Measurements from ENCODE around the gene GAL3ST3. TPM values are rescaled to one million over a fixed set of nuclear protein-coding genes. Genes with fewer than 3 reads are reported as not detected.
"Not testable (repeated sequence)": the region's sequence is repeated elsewhere in the genome, so short reads cannot be mapped to it uniquely, and the experiment has no call there.

The GAL3ST3 gene
- total RNA-seq, 1 experiment from 2014 or later: not detected

DNA sequence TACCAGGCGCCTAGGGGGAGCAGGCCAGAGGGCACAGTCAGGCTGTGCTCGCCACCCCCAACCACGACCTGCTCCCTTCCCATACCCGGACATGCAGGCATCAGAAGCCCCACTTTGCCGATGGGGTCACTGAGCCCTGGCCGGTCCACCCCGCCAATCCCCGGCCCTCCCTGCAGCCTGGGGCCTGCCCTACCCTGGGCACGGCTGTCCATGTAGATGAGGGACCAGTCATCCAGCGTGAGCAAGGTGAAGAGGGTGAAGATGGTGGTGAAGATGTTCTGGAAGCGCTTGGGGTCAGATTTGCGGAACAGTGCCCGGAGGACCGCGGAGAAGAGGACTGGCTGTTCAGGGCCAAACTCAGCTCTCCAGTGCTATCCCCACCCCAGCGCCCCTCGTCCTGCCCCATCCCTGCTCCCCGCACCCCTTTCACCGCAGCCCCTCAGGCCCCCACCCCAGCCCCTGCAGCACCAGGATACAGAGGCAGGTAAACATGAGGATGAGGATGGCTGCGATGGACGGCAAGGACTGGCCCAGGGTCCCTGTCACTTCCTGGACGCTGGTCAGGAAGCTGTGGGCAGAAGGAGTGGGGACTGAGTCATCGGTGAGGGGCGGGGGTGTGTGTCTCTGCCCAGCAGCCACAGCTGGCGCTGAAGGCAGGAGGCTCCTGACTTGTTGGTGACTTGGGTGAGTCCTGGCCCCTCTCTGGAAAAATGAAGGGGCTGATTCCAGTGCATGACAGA is 28.2 kb downstream of the GAL3ST3 start:
- DNase-seq (ENCODE audit: low read depth): peak; percentile 61
- in situ Hi-C loops (cut with HindIII; ENCODE audit: low pct_unique_long_range_greater_than_20kb, low sequenced_read_pairs): no loop called here

DNA sequence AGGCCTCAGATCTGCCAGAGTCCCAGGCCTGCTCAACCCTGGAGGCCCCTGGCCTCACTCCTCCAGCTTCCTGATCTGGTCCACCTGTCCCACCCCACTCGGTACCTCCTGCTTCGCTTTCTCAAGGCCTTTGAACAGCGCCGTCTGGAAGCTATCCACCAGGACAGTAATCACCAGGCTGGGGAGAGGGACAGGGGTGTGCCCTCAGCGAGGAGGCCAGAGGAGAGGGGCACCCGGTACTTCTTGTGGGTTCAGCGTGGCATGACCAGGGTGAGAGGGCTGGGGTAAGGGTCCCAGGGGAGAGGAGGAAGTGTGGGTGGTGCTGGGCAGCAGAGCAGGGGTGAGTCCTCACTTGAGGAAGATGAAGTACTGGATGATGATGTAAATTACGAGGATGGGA is 28.7 kb downstream of the GAL3ST3 start:
- in situ Hi-C loops (cut with HindIII; ENCODE audit: low pct_unique_long_range_greater_than_20kb, low sequenced_read_pairs): no loop called here
- DNase-seq (ENCODE audit: low read depth): no peak

GRCh38 chr11:66017321-66017720 is 31.6 kb downstream of the GAL3ST3 start:
- in situ Hi-C loops (cut with HindIII; ENCODE audit: low pct_unique_long_range_greater_than_20kb, low sequenced_read_pairs): no loop called here
- no peak for DNase-seq (ENCODE audit: low read depth)

DNA sequence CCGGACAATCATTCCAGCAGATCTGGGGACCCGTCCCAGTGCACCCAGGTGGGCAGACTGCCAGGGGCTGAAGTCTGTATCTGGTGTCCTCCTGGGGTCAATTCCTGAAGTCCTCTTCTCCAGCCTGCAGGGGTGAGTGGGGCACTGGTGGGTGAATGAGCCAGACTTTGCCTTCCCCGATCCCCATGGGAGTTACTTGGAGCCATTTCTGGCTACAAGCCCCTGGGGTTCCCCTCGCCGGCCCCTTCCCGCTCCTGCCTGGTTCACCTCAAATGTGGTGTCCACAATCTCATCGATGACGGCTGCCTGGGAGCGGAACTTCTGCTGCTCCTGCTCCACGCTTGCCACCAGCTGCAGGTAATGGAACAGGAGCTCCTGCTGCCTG is 32.2 kb downstream of the GAL3ST3 start:
- in situ Hi-C loops (cut with HindIII; ENCODE audit: low pct_unique_long_range_greater_than_20kb, low sequenced_read_pairs): no loop called here
- DNase-seq (ENCODE audit: low read depth): no peak

- in situ Hi-C loops (cut with HindIII; ENCODE audit: low pct_unique_long_range_greater_than_20kb, low sequenced_read_pairs): no loop called here
- DNase-seq (ENCODE audit: low read depth): no peak
Measured at GRCh38 chr11:66015936-66016792, 32.8 kb downstream of the GAL3ST3 start.

- DNase-seq (ENCODE audit: low read depth): peak; percentile 33
- in situ Hi-C loops (cut with HindIII; ENCODE audit: low pct_unique_long_range_greater_than_20kb, low sequenced_read_pairs): no loop called here
Measured at GRCh38 chr11:66015454-66015881, 33.5 kb downstream of the GAL3ST3 start.

DNA sequence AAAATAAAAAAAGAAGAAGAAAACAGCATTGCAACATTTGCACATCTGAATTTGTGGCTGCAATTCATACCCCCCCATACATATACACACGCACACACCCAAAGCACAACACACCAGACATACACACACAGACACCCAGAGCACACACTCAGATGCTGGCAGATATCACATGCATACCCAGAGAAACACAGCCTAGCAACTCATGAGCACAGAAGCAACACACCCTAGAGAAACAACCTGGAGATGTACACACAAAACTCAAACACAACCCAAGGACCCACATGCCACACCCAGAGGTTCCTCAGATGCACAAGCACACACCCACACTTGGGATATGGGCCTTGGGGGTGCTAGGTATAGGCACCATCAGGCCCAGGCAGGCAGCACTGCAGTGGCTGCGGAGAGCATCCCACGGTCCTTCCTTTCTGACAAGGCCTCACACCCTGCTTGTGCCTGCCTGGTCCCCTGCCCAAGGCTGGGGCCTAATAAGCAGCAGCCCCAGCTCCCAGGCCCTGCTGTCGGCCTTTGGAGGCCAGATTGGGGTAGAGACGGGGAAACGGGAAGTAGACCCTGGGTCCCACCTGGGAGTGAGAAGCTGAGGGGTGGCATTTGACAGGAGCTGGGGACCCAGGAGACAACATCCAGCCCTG is 34.0 kb downstream of the GAL3ST3 start:
- in situ Hi-C loops (cut with HindIII; ENCODE audit: low pct_unique_long_range_greater_than_20kb, low sequenced_read_pairs): no loop called here
- no peak for DNase-seq (ENCODE audit: low read depth)

DNA sequence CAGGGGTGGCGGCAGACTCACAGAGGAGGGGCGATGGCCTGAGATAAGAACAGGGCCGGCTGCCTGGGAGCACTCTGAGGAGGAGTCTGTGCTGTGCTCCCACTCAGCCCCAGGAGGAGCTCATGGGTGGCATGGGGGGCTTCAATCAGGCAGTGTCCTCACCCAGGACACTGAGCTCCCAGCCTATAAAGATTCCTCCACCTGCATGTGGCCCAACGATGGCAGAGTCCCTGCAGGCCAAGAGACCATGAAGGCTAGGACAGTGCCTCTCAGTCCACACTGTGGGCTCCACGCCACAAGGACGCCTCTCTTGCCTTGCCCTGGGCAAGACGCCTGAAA is 35.2 kb downstream of the GAL3ST3 start:
- no peak for DNase-seq (ENCODE audit: low read depth)
- in situ Hi-C loops (cut with HindIII; ENCODE audit: low pct_unique_long_range_greater_than_20kb, low sequenced_read_pairs): no loop called here

DNA sequence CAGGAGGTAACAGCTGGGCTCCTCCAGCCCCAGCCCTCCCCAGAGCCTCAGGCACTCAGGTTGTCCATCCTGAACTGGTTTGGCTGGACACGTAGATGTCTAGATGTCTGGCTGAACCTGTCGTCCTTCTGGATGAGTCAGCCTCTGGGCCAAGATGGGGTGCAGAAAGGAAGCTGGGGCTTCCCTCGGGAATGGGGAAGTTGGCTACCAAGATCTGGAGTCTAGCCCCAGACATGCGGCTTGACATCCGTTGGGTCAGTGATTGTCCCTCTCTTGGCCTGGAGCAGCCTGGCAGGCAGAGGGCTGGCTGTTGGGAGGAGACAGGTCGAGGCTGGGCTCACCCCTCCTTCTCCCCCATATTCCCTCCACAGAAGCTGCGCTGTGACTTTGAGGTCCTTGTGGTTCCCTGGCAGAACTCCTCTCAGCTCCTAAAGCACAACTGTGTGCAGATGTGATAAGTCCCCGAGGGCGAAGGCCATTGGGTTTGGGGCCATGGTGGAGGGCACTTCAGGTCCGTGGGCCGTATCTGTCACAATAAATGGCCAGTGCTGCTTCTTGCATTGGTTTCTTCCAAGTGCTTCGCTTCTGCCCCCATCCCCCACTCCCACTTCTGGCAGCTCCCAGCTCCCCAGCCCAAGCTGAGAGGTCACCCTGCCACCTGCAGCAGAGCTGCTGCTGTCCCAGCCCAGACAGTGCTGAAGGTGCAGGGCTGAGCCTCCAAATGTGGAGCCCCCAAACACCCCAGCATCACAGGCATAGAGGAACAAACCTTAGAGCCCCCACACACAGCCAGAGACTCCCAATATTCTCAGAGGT is 35.8 kb downstream of the GAL3ST3 start:
- DNase-seq (ENCODE audit: low read depth): no peak
- in situ Hi-C loops (cut with HindIII; ENCODE audit: low pct_unique_long_range_greater_than_20kb, low sequenced_read_pairs): no loop called here

DNA sequence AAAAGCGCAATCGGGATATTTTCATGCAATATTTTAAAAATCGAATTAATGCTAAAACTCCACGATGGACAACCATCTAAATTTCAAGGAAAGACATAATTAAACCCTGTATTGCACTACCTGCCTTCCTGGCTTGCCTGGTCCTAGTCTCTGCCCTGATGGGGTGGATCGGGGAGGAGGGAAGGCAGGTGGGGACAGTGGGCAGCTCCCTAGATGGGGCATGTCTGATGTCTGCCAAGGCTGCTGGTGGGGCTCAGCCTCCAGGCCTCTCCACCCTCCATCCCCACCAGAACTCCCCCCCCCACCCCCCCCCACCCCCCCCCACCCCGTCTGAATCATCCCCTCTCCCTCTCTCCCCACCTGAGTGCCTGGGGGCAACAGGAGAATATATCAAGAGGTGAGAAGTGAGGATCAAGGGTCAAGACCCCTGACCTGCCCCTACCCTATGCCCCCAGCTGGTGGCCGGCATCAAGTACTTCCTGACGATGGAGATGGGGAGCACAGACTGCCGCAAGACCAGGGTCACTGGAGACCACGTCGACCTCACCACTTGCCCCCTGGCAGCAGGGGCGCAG is 36.5 kb downstream of the GAL3ST3 start:
- DNase-seq (ENCODE audit: low read depth): no peak
- in situ Hi-C loops (cut with HindIII; ENCODE audit: low pct_unique_long_range_greater_than_20kb, low sequenced_read_pairs): no loop called here

DNA sequence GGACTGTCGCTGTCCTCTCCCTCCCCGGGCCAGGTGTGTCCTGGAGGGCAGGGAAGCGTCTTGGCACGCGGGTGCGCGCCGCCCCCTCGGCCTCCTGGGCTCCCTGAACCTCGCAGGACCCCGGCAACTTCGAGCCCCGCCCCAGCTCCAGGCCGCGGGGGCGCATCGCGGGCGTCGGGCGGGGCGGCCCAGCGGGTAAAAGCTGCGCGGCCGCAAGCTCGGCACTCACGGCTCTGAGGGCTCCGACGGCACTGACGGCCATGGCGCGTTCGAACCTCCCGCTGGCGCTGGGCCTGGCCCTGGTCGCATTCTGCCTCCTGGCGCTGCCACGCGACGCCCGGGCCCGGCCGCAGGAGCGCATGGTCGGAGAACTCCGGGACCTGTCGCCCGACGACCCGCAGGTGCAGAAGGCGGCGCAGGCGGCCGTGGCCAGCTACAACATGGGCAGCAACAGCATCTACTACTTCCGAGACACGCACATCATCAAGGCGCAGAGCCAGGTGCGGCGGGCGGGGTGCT is 37.1 kb downstream of the GAL3ST3 start, which contains the start of gene CST6:
TSS of gene CST6 (plus strand) at position 224 of the 519 bp plus-strand sequence. CDS start at position 261, 37 bp downstream.
- in situ Hi-C loops (cut with HindIII; ENCODE audit: low pct_unique_long_range_greater_than_20kb, low sequenced_read_pairs): no loop called here
- no peak for DNase-seq (ENCODE audit: low read depth)

- in situ Hi-C loops (cut with HindIII; ENCODE audit: low pct_unique_long_range_greater_than_20kb, low sequenced_read_pairs): no loop called here
- DNase-seq (ENCODE audit: low read depth): peak; percentile 69
Measured at GRCh38 chr11:66011239-66011784, 37.6 kb downstream of the GAL3ST3 start.

DNA sequence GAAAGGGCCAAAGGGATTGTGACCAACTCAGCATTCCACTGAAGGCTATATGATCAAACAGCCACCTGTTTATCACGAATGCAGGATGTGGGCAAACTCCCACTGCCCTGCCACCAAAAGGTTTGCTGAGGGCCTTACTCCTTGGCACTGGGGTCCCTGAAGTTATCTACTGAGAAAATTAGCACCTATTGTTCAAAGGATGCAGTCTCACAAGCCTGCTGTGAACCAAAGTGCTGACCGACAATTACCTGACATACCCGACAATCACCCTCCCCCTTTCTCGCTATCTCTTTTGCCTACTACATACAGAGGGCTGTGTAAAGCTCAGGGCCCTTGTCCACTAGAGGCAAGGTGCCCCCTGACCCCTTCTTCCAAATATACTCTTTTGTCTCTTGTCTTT is 38.9 kb downstream of the GAL3ST3 start:
- DNase-seq (ENCODE audit: low read depth); in situ Hi-C loops (cut with HindIII; ENCODE audit: low pct_unique_long_range_greater_than_20kb, low sequenced_read_pairs): not testable (repeated sequence)

DNA sequence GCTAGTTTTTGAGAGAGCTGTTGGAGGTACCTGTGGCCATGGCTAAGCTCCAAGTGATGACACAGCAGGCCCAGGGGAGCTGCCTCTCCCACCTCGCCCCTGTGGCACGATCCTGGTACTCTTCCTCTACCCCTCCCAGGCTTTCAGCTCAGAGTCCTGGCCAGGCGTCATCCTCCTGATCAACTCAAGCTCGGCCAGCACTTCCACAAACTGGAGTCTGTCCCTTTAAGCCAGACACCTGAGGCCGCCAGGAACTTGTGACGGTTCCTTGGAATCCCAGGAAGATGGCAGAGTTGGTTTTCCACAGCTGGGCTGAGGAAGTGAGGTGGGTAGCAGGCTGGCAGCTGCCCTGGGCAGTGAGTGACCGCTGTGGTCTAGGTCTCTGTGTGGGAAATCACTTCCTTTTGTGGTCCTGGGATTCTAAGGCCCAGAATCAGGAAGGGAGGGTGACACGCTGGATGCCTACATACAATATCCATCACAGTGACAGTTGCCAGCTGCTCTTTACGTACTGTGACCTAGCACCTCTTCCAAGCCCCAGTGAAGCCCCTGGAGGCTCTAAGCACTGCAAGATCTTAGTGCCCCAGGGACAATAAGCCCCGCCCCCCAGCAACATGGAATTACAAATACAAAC is 40.4 kb downstream of the GAL3ST3 start:
- DNase-seq (ENCODE audit: low read depth): no peak
- in situ Hi-C loops (cut with HindIII; ENCODE audit: low pct_unique_long_range_greater_than_20kb, low sequenced_read_pairs): no loop called here

GRCh38 chr11:66008095-66008467 is 40.9 kb downstream of the GAL3ST3 start:
- in situ Hi-C loops (cut with HindIII; ENCODE audit: low pct_unique_long_range_greater_than_20kb, low sequenced_read_pairs): no loop called here

GRCh38 chr11:66007201-66007634 is 41.7 kb downstream of the GAL3ST3 start:
- no peak for DNase-seq (ENCODE audit: low read depth)

More at GRCh38 chr11:66008095-66008467, 40.9 kb downstream of the GAL3ST3 start:
- DNase-seq (ENCODE audit: low read depth): no peak

DNA sequence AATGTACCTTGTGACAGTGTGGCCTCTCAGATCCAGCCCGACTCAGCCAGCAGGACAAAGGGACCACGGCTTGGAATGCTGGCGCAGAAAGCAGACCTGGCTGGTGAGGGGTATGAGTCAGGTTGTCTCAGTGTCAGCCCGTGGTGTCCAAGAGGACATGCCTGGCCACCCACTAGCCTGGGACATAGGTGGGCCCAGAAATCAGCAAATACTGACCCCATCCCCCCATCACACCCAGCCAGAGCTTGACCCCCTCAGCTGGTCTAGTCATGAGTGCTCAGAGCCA is 42.1 kb downstream of the GAL3ST3 start:
- no peak for DNase-seq (ENCODE audit: low read depth)
- in situ Hi-C loops (cut with HindIII; ENCODE audit: low pct_unique_long_range_greater_than_20kb, low sequenced_read_pairs): no loop called here

More at GRCh38 chr11:66007201-66007634, 41.7 kb downstream of the GAL3ST3 start:
- in situ Hi-C loops (cut with HindIII; ENCODE audit: low pct_unique_long_range_greater_than_20kb, low sequenced_read_pairs): no loop called here

All from Caki2 (cell line).